H1 (cell line): ENCODE results near the gene ANKS1A. TPM values are rescaled to one million over a fixed set of nuclear protein-coding genes. Genes with fewer than 3 reads are reported as not detected.

Experiments used
- MAFK ChIP-seq: IDR thresholded peaks from 2 replicates; pipeline ENCODE4 v1.6.1; 2012; ENCODE audit warnings: low read depth, mild to moderate bottlenecking, improper control_type of control experiment, low read length
- MAX ChIP-seq: IDR thresholded peaks from 2 replicates; pipeline ENCODE4 v1.6.1; 2012; ENCODE audit warnings: inconsistent platforms
- POLR2AphosphoS5 ChIP-seq: IDR thresholded peaks from 2 replicates; pipeline ENCODE4 v1.6.1; 2011; ENCODE audit warnings: low read depth, low read length
- USF2 ChIP-seq: IDR thresholded peaks from 2 replicates; pipeline ENCODE4 v1.6.1; 2011; ENCODE audit warnings: low read length, improper control_type of control experiment
- polyA plus RNA-seq, 7 experiments: library from polyadenylated mRNA; depleted of rRNA in 3 of 7; stranded (reverse) in 5 of 7; unstranded in 2 of 7; fragments of >200 nt in 5 of 7; fragments of 200-250 nt in 2 of 7; gene quantifications; 1 replicate in 5 of 7; 2 replicates in 1 of 7; 4 replicates in 1 of 7; pipeline versions ENCODE4 v1.2.1 to v1.2.3, GENCODE V29; 2011 to 2013; ENCODE audit warnings: missing spikeins in 2 of 7, mixed read lengths in 2 of 7
- total RNA-seq: library from RNA; stranded (reverse); fragmentation: NEBNext Ultra II Directional; extraction: Animal tissue kit (Norgen Biotek cat#: 25700); gene quantifications from 2 replicates; pipeline ENCODE4 v1.2.1, GENCODE V29; 2021

ANKS1A gene
- total and polyA plus RNA-seq, 2 of the 8 experiments (the other 6 are each of a cell fraction or from before 2014, with no cell fraction given) = 9.8 to 30.9 TPM

GRCh38 chr6:34875292-34876213 is 13.5 kb upstream of the ANKS1A start (continued):
- no peak for TF ChIP-seq POLR2AphosphoS5
- no peak for TF ChIP-seq USF2
- no peak for TF ChIP-seq MAFK
- no peak for TF ChIP-seq MAX
